ENCODE measurements around the gene HOXA11. TPM values are rescaled to one million over a fixed set of nuclear protein-coding genes. Genes with fewer than 3 reads are reported as not detected.

The HOXA11 gene
- total and polyA plus RNA-seq, 4 donors: not detected

DNA sequence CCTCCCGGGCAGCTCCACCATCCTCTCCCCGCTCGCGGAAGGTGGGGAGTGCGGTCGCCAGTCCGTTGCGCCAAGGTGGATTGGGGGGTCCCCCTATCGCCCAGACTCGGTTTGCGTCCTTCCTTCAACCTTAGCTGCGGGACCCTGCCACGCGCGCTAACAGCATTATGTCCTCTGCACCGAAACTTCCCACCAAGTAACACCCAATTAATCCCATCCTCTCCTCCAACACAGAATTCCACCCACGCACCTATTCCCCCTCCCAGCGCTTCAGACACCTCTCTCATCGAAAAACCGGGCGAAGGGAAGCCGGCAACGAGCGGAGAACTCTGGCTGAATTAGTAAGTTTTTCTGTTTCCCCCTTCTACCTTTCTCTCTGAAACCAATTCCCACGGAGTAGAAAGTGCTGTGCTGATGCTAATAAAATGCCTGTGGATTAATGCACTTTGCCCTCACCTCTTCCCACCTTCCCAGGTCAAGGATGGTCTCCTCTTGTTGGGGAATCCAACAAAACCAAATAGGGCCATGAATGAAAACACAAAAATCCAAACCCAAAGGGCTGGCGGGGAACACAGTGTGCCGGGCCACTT is 33.6 kb downstream of the HOXA11 start (continued):
- TF ChIP-seq, protein P1, sequence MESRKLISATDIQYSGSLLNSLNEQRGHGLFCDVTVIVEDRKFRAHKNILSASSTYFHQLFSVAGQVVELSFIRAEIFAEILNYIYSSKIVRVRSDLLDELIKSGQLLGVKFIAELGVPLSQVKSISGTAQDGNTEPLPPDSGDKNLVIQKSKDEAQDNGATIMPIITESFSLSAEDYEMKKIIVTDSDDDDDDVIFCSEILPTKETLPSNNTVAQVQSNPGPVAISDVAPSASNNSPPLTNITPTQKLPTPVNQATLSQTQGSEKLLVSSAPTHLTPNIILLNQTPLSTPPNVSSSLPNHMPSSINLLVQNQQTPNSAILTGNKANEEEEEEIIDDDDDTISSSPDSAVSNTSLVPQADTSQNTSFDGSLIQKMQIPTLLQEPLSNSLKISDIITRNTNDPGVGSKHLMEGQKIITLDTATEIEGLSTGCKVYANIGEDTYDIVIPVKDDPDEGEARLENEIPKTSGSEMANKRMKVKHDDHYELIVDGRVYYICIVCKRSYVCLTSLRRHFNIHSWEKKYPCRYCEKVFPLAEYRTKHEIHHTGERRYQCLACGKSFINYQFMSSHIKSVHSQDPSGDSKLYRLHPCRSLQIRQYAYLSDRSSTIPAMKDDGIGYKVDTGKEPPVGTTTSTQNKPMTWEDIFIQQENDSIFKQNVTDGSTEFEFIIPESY (IDR thresholded peaks at IDR 0.05): no peak
- TF ChIP-seq GABPA (IDR thresholded peaks at IDR 0.05 in 1 of 2, conservative IDR thresholded peaks at IDR 0.05 in 1 of 2) (no peak), ATF3 (IDR thresholded peaks at IDR 0.05) (no peak), HNF4A (conservative IDR thresholded peaks at IDR 0.05) (no peak)
- TF ChIP-seq, protein P2, sequence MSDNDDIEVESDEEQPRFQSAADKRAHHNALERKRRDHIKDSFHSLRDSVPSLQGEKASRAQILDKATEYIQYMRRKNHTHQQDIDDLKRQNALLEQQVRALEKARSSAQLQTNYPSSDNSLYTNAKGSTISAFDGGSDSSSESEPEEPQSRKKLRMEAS (IDR thresholded peaks at IDR 0.05): no peak

GRCh38 chr7:27150568-27151340 is 34.3 kb downstream of the HOXA11 start:
- peaks cover 17 to 49% (median 37%) of the 10 kb centered on the region in 4 donors for H3K27me3 ChIP-seq (ENCODE audit: control insufficient read depth in 4 of 4, insufficient read depth in 4 of 4, low read length in 3 of 4)
- peaks cover 10 to 34% (median 19%) of the 10 kb centered on the region in 4 donors for H3K4me1 ChIP-seq (ENCODE audit: control insufficient read depth in 4 of 4, insufficient read depth in 4 of 4, low read length in 3 of 4)
- DNase-seq (ENCODE audit: low spot score): peak; percentile 66
- TF ChIP-seq RAD21 (IDR thresholded peaks at IDR 0.05) (peak; percentile 34 to 67), RXRA (IDR thresholded peaks at IDR 0.05) (no peak)
- TF ChIP-seq, protein P3, sequence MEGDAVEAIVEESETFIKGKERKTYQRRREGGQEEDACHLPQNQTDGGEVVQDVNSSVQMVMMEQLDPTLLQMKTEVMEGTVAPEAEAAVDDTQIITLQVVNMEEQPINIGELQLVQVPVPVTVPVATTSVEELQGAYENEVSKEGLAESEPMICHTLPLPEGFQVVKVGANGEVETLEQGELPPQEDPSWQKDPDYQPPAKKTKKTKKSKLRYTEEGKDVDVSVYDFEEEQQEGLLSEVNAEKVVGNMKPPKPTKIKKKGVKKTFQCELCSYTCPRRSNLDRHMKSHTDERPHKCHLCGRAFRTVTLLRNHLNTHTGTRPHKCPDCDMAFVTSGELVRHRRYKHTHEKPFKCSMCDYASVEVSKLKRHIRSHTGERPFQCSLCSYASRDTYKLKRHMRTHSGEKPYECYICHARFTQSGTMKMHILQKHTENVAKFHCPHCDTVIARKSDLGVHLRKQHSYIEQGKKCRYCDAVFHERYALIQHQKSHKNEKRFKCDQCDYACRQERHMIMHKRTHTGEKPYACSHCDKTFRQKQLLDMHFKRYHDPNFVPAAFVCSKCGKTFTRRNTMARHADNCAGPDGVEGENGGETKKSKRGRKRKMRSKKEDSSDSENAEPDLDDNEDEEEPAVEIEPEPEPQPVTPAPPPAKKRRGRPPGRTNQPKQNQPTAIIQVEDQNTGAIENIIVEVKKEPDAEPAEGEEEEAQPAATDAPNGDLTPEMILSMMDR (IDR thresholded peaks at IDR 0.05; ENCODE audit: low read depth, low read length, missing input control): peak; percentile 67
- H3K36me3 ChIP-seq (ENCODE audit: control insufficient read depth in 4 of 4, insufficient read depth in 3 of 4, low read depth in 1 of 4, low read length in 3 of 4): no peaks in the 10 kb centered on the region
- H3K9me3 ChIP-seq (ENCODE audit: control insufficient read depth in 4 of 4, low read length in 3 of 4): peaks cover 0 to 5% (median 0%) of the 10 kb centered on the region in 4 donors
- WGBS: 2% methylated on average over 58 of the region's 58 CpGs
- H3K27ac ChIP-seq (ENCODE audit: low read depth in 1 of 2, low read length in 2 of 2): no peak overlapping the region
- H3K9ac ChIP-seq (ENCODE audit: low read depth in 1 of 2, low read length in 2 of 2): no peak overlapping the region
- peak overlapping the region in 2 of 3 donors; percentile 23 to 46 for H3K4me3 ChIP-seq (ENCODE audit: low read depth in 1 of 3, low read length in 3 of 3)

- peaks cover 0 to 2% (median 0%) of the 10 kb centered on the region in 4 donors for H3K9me3 ChIP-seq (ENCODE audit: control insufficient read depth in 4 of 4, low read length in 3 of 4)
- H3K27ac ChIP-seq (ENCODE audit: low read depth in 1 of 2, low read length in 2 of 2): no peak overlapping the region
- peak; percentile 32 for DNase-seq (ENCODE audit: low spot score)
- no peak overlapping the region for H3K9ac ChIP-seq (ENCODE audit: low read depth in 1 of 2, low read length in 2 of 2)
- 29% methylated on average over 13 of the region's 13 CpGs for WGBS
- no peaks in the 10 kb centered on the region for H3K36me3 ChIP-seq (ENCODE audit: control insufficient read depth in 4 of 4, insufficient read depth in 3 of 4, low read depth in 1 of 4, low read length in 3 of 4)
- peaks cover 11 to 30% (median 19%) of the 10 kb centered on the region in 4 donors for H3K4me1 ChIP-seq (ENCODE audit: control insufficient read depth in 4 of 4, insufficient read depth in 4 of 4, low read length in 3 of 4)
- H3K4me3 ChIP-seq (ENCODE audit: low read depth in 1 of 3, low read length in 3 of 3): no peak overlapping the region
- peaks cover 12 to 44% (median 33%) of the 10 kb centered on the region in 4 donors for H3K27me3 ChIP-seq (ENCODE audit: control insufficient read depth in 4 of 4, insufficient read depth in 4 of 4, low read length in 3 of 4)
- TF ChIP-seq HNF4A (conservative IDR thresholded peaks at IDR 0.05): no peak
- TF ChIP-seq EGR1 (IDR thresholded peaks at IDR 0.05; ENCODE audit: low read depth in 2 of 2): no peak
- no peak for TF ChIP-seq FOXA1 (IDR thresholded peaks at IDR 0.05)
- TF ChIP-seq REST (IDR thresholded peaks at IDR 0.05): no peak
- TF ChIP-seq NR2F2 (IDR thresholded peaks at IDR 0.05): no peak
- TF ChIP-seq TAF1 (conservative IDR thresholded peaks at IDR 0.05): no peak
- TF ChIP-seq RXRA (IDR thresholded peaks at IDR 0.05): no peak
- no peak for TF ChIP-seq JUND (IDR thresholded peaks at IDR 0.05)
- TF ChIP-seq, protein P1 (IDR thresholded peaks at IDR 0.05): no peak
- TF ChIP-seq YY1 (IDR thresholded peaks at IDR 0.05): no peak
- TF ChIP-seq SP1 (IDR thresholded peaks at IDR 0.05): no peak
- TF ChIP-seq HNF4G (IDR thresholded peaks at IDR 0.05): no peak
- no peak for TF ChIP-seq ATF3 (IDR thresholded peaks at IDR 0.05)
Measured at GRCh38 chr7:27149842-27150567, 35.0 kb downstream of the HOXA11 start.
